Subcutaneous adipose tissue (tissue), 4 donors: ENCODE data around the gene JARID2. TPM values are rescaled to one million over a fixed set of nuclear protein-coding genes. Genes with fewer than 3 reads are reported as not detected.

Experiments used
- total RNA-seq, 4 donors: library from RNA; depleted of rRNA; stranded (reverse); fragments of >200 nt; gene quantifications; one replicate each; pipeline ENCODE4 v1.1.0, GENCODE V29; 2016
- TF ChIP-seq, protein P1 (sequence below): fragments of 450-650 bp; IDR thresholded peaks from one replicate; pipeline ENCODE4 v1.5.1; 2016; ENCODE audit warnings: low read depth, mild to moderate bottlenecking, control low read depth, antibody characterized with exemption, moderate library complexity

The JARID2 gene
- total RNA-seq, 4 donors from 2014 or later: 9.8 to 17.2 (median 12.1) TPM

DNA sequence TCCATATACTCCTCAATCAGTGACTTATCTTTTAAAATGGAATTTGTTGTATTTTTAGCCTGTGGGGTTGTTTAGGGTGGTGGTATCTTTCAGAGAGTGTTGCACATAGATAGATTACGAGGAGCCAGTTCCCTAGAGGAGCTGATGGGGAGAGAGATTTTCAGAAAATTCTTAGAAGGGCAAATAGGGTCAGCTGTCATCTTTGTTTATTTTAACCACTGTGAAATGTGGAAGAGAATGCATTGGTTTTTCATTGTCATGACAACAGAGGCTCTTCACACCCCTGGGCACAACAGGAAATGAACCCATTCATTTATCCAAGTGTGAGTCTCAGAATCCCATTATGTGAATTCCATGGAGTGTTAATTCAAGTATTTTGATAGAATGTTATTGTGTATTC is 188.4 kb downstream of the JARID2 start:
- TF ChIP-seq, protein P1, sequence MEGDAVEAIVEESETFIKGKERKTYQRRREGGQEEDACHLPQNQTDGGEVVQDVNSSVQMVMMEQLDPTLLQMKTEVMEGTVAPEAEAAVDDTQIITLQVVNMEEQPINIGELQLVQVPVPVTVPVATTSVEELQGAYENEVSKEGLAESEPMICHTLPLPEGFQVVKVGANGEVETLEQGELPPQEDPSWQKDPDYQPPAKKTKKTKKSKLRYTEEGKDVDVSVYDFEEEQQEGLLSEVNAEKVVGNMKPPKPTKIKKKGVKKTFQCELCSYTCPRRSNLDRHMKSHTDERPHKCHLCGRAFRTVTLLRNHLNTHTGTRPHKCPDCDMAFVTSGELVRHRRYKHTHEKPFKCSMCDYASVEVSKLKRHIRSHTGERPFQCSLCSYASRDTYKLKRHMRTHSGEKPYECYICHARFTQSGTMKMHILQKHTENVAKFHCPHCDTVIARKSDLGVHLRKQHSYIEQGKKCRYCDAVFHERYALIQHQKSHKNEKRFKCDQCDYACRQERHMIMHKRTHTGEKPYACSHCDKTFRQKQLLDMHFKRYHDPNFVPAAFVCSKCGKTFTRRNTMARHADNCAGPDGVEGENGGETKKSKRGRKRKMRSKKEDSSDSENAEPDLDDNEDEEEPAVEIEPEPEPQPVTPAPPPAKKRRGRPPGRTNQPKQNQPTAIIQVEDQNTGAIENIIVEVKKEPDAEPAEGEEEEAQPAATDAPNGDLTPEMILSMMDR: no peak

DNA sequence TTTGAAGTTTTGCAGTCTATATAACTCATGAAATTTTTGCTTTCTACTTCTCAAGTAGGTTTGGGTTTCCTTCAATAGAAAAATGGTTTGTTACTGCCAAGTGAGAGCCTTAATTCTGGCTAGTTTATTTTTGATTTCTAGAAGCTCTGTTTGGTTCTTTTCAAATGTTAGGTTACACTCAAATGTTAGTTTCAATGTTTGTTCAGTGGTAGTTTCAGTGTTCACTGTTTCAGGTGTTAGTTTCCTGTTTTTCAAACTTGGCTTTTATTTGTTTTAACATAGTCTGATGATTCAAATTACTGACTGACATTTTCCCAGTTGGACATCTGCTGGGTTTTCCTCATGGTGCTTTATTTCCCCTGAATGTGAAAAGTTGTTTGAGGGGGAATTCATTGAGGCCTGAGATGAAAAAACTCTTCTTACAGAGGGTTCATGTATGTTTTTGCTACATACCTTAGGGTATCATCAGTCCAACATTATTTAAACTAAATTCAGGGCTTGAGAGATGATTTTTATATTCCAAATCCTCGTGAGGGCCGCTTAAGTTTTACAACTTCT is 189.0 kb downstream of the JARID2 start:
- TF ChIP-seq, protein P1: no peak

DNA sequence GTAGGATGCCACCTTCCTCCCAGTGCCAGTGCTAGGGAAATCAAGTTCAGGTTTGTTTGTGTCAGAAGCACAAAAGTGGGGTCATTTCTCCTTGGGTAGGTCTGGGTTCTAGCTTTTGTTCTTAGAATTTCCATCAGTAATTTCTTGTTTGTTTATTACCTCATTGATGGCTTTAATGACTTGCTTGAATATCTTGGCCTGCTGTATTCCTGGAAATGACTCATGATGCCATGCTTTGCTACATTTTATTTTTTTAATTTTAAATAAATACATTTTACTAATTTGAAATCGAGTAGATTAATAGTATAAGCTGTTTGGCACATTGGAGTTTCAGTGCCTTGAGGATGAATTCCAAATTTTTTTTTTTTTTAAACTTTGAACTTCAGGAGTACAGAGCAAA is 189.6 kb downstream of the JARID2 start:
- TF ChIP-seq, protein P1: no peak

DNA sequence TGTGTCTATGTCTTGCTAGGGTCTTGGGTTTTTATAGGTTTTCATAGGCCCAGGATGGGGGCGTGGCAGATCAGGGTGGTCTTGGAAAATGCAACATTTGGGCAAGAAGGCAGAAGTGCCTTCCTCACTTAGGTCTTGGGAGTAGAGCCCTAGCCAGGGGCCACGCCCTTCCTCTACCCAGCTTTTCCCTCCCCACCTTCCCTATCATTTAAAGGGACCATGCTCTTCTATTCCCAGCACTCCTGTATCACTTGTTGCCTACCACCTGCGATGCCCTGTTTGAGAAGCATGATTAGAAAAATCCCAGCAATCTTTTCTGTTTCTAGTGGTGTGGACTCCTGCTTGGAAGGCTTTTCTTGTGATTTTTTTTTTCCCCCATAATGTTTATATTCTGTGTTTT is 190.6 kb downstream of the JARID2 start:
- TF ChIP-seq, protein P1: no peak

DNA sequence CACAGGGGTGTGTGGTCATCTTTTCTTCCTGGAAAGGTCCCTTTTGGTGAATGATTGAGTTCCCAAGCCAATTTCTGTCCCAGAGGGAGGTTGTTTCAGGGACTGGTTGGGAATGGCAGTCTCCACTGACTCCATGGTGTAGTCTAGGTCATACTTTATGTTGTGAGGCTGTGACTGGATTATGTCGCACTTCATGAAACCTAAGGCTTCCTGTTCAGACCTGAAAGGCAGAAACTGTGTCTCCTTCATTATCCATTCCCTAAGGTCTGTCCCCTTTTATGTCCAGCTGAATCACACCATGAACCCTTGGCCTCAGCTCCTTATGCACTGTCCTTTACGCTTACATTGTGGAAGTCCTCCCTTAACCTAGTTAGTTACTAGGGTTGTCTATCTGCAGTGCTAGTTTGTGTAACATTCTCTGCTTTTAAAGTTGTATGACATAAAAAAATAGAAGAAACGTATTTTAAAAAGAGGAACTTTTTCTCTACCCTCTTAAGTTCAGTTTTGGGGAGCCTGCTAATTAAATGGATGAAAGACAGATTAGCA is 191.3 kb downstream of the JARID2 start:
- TF ChIP-seq, protein P1: no peak

DNA sequence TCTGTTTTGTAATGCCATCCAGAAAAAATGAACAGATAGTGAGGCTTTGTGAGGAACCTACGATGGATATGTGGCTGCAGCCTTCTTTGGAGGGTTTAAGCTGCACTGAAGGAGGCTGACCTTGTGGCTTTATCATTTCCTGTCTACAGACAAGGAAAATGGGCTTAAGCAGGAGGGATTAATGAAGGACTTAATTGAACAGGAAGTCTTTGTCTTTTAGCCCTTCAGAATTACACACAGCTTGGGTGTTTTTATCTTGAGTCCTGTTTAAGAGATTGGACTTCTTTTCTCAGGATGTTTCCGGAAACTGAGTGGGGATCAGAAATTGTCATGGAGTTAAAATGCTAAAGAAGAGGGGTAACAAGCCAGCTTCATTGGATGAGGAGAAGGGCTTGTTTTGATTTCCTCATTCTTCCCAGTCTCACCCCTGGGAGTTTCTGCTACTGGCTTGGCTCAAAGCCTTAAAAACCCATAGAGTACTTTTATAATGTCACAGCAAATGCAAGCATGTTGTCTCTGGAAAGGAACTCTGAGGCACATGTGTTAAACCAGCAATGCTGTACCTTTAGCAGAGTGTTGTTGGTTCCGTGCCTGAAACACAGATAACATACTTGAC is 193.6 kb downstream of the JARID2 start:
- TF ChIP-seq, protein P1: no peak

DNA sequence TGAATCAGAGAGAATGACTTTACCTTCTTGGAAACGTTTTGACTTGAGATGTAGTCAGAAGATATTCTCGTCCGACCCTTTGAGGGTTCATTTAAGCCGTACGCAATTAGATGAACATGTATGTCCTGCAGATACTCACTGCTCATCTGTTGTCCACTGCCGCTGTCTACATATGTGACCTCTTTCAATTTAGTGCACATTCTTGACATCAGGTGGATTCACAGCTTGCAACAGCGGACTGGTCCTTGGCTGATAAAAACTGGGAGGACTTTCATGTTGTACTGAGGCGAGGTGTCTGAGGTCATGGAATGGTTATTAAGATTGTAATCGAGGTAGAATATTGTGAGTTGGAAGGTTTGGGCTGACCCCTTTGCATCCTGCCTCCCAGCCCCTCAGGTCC is 194.2 kb downstream of the JARID2 start:
- TF ChIP-seq, protein P1: no peak
